HG02642 (cell line): ENCODE data around the gene PSMG1.

Experiments
- ATAC-seq: cut with Tn5 transposase; IDR thresholded peaks from one replicate; pipeline ENCODE4 v1.9.1; 2021; ENCODE audit warnings: mild to moderate bottlenecking; ENCODE audit not compliant: unreplicated experiment, poor library complexity

The PSMG1 gene

DNA sequence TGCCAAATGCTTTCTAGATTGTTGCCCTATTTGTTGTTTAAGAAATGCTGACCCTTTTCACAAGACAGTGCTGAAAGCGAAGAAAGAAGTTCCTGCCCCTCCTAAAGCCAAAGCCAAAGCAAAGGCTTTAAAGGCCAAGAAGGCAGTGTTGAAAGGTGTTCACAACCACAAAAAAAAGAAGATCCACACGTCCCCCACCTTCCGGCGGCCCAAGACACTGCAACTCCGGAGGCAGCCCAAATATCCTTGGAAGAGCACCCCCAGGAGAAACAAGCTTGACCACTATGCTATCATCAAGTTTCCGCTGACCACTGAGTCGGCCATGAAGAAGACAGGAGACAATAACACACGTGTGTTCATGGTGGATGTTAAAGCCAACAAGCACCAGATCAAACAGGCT lies 55.7 kb downstream of the PSMG1 start:
- ATAC-seq, result no peak

DNA sequence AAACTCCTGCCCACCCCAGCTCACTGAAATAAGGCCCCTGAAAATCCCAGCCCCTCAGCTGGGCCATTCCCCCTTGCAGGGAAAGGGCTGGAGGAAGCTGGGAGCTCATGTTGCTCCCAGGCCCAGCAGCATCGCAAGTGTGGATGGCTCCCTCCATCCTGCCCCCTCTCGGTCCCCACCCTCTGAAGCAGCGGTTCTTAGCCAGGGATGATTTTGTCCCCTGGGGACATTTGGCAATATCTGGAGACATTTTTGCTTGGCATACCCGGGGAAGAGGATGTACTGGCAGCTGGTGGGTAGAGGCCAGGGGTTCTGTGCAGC lies 56.8 kb downstream of the PSMG1 start:
- ATAC-seq, result no peak

DNA sequence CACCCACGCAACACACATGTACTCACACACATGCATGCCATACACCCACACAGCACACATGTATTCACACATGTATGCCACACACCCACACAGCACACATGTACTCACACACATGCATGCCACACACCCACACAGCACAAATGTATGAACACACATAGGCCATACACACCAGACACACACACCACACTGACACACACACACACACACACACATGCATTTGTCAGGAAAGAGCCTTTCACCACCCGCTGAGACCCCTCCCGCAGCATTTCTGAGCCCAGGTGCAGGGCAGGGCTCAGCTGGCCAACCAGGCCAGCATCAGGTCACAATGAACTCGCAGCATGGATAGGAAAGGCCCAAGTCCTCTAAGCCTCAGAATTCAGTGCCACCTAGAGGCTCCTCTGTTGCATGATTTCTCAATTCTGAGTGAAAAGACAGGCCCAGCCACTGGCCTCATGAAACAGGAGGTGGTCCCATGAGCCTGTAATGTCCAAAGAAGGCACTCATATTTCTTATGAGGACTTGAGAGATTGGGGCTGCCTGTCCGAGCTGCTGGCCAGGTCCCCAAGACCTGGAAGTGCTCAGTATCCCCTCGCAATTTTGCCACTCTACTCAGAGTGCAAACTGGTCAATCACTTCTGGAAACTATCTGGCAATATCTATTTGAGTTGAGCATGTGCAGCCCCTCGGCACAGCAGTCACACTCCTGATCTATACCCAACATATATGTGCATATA lies 57.3 kb downstream of the PSMG1 start:
- no peak for ATAC-seq
